GM19467 (cell line): ENCODE results near the gene TRAFD1.
"Not testable (repeated sequence)": the region's sequence is repeated elsewhere in the genome, so short reads cannot be mapped to it uniquely, and the experiment has no call there.

Experiments
- ATAC-seq: cut with Tn5 transposase; IDR thresholded peaks from one replicate; pipeline ENCODE4 v1.9.1; 2021; ENCODE audit warnings: mild to moderate bottlenecking, moderate library complexity; ENCODE audit not compliant: unreplicated experiment

The TRAFD1 gene

GRCh38 chr12:112125250-112125999 is at the start of gene TRAFD1:
Gene TRAFD1, plus strand, starts transcription at chr12:112125560. Its CDS starts 4,963 bp downstream, at chr12:112130523.
- peak; percentile 92 for ATAC-seq

GRCh38 chr12:112087055-112087850 is 38.1 kb upstream of the TRAFD1 start:
- ATAC-seq = no peak

DNA sequence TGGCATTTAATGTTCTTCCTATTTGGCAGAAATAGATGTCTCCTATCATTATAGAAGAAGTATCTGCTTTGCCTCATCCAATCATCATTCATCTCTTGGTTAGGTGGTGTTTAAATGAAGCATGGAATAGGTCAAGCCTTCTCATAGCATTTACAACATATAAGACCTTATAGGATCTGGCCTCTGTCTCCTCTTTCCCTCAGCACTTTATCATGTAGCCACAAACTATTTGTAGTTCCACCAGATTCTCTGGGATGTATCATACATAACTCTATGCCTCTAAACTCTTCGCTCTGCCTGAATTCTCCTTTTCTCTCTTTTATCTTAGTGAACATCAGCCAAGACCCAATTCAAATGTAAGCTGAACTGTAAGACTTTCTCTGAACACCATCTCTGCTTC is 37.5 kb upstream of the TRAFD1 start:
- no peak for ATAC-seq

DNA sequence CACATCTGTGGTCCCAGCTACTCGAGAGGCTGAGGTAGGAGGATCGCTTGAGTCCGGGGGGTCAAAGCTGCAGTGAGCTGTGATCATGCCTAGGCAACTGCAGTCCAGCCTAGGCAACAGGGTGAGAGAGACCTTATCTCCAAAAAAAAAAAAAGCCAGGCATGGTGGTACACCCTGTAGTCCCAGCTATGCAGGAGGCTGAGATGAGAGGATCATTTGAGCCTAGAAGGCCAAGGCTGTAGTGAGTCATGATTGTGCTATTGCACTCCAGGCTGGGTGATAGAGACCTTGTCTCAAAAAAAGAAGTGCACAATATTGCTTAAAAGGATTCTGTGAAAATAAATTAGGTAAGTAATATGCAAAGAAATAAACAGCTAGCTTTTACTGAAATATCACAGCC is 33.8 kb upstream of the TRAFD1 start:
- no peak for ATAC-seq

GRCh38 chr12:112096070-112096469 is 29.3 kb upstream of the TRAFD1 start:
- no peak for ATAC-seq

DNA sequence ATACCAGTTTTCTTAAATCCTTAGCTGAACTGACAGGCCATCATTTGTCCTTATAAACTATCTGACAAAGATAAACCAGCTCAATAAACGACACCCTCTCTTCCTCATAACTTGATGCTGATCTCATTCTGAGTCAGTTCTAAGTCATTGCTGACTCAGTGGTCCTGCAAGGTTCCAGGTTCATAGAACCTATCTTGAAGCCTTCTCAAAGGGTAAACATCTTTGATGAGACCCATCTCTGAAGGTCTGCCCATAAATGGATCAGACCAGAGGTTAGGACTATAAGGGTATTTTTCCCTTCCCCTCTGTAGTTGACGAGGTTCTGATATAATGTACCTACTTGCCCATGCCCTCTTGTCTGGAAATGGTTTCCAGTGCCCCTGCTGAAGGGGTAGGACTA is 28.7 kb upstream of the TRAFD1 start:
- ATAC-seq = no peak

- no peak for ATAC-seq
Observed at GRCh38 chr12:112097641-112098040, 27.7 kb upstream of the TRAFD1 start.

DNA sequence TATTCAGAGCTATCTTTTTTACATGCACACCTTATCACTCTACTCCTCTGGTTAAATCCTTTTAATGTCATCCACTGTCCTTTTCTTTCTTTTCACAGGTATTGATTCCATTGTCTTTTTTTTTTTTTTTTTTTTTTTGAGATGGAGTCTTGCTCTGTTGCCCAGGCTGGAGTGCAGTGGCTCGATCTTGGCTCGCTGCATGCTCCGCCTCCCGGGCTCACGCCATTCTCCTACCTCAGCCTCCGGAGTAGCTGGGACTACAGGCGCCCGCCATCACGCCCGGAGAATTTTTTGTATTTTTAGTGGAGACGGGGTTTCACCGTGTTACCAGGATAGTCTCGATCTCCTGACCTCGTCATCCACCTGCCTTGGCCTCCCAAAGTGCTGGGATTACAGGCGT is 24.9 kb upstream of the TRAFD1 start:
- ATAC-seq = not testable (repeated sequence)

DNA sequence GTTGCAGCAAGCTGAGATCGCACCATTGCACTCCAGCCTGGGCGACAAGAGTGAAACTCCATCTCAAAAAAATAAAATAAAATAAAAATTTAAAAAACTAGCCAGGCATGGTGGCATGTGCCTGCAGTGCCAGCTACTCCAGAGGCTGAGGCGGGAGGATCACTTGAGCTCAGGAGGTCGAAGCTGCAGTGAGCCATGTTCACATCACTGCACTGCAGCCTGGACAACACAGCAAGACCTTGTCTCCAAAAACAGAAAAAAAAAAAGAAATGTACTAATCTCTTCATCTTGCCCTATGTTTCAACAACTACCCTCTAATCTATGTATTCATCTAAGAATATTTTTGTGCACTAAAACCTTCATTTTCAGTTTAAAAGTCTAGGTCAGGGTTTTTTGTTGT is 23.2 kb upstream of the TRAFD1 start:
- no peak for ATAC-seq

GRCh38 chr12:112102746-112103145 is 22.6 kb upstream of the TRAFD1 start:
- not testable (repeated sequence) for ATAC-seq

DNA sequence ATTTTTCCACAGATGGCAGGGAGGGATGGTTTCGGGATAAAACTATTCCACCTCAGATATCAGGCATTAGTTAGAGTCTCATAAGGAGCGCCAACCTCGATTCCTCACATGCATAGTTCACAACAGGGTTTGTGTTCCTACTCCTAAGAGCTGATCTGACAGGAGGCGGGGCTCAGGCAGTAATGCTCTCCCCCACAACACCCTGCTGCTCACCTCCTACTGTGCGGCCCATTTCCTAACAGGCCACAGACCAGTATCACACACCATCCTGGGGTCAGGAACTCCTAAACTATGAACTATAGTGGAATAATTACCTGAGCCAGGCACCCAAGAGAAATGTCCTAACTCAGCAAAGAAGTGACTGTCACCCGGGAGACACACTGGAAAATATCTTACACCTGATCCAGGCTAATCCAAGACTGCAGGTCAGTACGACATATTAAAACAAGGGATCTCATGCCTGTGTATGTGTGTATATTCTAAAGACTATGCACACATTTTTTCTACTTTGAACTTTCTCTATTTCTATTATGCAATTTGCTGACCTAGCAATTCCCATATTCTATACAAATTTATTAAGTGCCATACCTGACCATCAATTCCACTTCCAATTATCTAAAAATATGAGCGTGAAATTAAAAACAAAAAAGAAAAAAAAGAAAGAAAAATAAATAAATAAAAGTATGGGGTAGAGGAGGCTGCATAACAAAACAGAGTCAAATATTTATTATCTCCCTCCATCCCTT is 21.4 kb upstream of the TRAFD1 start:
- ATAC-seq = no peak

- ATAC-seq = no peak
Observed at GRCh38 chr12:112105891-112106290, 19.5 kb upstream of the TRAFD1 start.

DNA sequence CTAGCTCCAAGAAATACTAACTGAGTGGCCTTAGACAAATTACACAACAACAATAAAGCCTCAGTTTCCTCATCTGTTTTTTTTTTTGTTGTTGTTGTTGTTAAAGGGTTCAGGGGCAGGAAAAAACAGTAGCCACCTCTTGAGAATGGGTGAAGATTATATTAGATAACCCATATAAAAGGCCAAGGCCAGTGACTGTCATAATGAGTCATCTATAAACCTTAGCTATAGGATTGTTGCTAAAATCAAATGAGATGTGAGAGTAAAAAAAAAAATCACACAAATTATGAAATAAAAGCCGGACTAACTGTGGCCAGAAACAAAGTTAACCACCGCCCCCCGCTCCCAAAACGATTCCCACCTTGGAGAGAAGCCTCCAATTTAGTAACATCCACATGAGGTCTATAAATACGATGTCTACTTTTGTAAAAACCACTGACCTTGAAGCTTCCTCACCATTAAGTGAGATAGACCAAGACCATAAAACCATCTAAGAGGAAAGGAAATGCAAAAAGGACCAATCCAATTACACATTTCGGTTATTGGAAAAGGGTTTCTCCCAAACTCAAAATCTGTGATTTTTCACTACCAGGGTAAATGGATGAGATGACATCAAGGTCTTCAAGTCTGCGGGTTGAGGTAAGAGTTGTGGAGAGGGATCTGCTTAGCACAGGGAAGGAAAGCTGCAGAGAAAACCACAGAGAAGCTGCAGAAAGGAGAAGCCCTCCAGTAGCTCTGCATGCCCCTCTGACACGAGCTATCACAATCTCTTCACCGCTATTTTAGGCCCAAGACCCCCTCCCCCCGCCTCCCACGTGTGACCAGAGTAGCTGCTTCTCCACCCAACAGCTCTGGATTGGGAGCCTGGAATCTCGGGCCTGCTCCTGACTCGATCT is 17.8 kb upstream of the TRAFD1 start:
- ATAC-seq = no peak

DNA sequence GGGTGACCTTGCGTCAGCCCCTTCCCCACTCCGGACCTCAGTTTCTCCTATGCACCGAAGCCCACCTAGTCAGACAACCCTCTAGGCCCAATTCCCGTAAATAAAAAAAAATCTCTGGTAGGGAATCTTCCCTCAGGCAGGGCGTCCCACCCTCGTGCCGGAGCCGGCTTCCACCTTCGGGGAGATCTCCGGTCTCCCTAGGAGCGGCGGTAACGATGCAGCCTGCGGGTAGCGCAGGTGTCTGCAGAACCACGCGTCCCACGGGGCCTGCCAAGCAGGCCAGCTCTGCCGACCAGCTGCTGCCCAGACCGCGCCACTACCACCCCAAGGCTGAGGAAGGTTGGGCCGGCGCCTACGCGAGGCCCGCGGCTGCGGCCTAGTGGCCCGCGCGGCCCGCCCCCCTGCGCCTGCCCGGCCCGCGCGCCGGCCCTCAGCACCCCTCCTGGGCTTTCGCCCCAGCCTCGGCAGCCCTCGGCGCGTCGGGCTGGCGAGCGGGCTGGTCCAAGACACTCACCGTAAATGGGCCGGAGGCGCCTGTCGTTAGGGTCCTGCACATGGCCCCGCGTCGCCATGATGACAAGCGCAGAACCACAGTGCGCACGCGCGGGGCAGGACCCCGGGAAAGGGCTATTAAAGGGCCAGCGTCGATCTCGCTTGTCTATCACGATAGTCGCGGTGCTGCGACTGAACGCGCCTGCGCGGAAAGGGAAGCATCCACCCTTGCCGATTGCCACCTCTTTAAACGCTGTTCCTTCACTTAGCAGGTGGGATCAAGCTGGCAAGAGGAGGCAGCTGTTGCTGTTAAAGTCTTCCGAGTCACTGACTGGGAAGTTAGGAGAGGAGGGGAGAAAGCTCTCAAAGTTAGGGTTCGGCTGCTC is 16.9 kb upstream of the TRAFD1 start, which contains the start of gene NAA25:
Gene NAA25, minus strand, starts transcription at position 582 of the 878 bp plus-strand sequence. Its CDS starts 10 bp downstream, at position 572.
- ATAC-seq = peak; percentile 56

DNA sequence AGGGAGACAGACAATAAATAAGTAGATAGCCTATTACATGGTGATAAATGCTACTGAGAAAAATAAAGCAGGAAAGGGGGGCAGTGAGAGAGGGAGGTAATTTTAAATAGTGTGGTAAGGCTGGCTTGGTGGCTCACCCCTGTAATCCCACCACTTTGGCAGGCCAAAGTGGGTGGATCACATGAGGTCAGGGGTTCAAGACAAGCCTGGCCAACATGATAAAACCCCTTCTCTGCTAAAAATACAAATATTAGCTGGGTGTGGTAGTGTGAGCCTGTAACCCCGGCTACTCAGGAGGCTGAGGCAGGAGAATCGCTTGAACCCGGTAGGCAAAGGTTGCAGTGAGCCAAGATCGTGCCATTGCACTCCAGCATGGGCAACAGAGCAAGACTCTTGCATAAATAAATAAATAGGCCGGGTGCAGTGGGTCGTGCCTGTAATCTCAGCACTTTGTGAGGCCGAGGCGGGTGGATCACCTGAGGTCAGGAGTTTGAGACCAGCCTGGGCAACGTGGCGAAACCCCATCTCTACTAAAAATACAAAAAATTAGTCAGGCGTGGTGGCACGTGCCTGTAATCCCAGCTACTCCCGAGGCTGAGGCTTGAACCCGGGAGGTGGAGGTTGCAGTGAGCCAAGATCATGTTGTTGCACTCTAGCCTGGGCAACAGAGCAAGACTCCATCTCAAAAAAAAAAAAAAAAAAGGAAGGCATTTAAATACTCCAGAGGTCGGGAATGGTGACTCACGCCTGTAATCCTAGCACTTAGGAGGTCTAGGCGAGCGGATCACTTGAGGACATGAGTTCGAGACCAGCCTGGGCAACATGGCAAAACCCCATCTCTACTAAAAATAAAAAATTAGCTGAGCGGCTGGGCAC is 14.3 kb upstream of the TRAFD1 start:
- ATAC-seq = not testable (repeated sequence)

GRCh38 chr12:112111931-112112330 is 13.4 kb upstream of the TRAFD1 start:
- no peak for ATAC-seq

- ATAC-seq = no peak
Observed at GRCh38 chr12:112112409-112113133, 12.8 kb upstream of the TRAFD1 start.
